G401 (cell line): ENCODE measurements around the gene TMEM26. TPM values are rescaled to one million over a fixed set of nuclear protein-coding genes. Genes with fewer than 3 reads are reported as not detected.

Source experiments
- DNase-seq: peaks from one replicate; pipeline ENCODE4 v3.0.0-alpha.2; 2015; ENCODE audit warnings: low spot score
- in situ Hi-C: cut with HindIII; loops from 2 replicates; pipeline ENCODE4 v1.10.0; 2016; ENCODE audit warnings: low sequenced_read_pairs, mixed read lengths
- total RNA-seq: library from RNA; depleted of rRNA; stranded (reverse); fragments of >200 nt; shearing (Covaris generic); gene quantifications from 2 replicates; pipeline ENCODE4 v1.2.3, GENCODE V29; 2014

Gene TMEM26
- total RNA-seq, 1 experiment from 2014 or later: 9.2 TPM

- no peak for DNase-seq
- in situ Hi-C loops: no loop called here
Observed at GRCh38 chr10:61463035-61463909, 10.1 kb upstream of the TMEM26 start.

DNA sequence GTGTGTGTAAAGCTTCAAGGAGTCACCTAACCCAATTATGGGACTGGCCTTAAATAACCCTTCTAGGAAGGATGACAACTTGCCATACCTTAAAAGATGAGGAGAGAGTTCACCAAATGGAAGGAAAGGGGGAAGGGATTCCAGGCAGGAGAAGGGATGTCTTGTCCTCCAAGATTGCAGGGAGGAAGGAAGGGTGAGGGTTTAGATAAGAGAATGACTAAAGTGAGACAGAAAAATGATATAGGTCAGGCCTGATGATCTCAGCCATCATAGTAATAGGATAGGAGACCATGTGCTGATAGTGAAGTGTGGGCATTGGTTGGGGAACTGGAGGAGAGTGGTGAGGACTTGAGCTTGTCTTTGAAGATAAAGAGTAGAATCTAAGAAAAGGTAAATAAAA lies 7.7 kb upstream of the TMEM26 start:
- in situ Hi-C loops: no loop called here
- DNase-seq: no peak

- in situ Hi-C loops: no loop called here
- DNase-seq: no peak
Observed at GRCh38 chr10:61458031-61458430, 4.8 kb upstream of the TMEM26 start.

DNA sequence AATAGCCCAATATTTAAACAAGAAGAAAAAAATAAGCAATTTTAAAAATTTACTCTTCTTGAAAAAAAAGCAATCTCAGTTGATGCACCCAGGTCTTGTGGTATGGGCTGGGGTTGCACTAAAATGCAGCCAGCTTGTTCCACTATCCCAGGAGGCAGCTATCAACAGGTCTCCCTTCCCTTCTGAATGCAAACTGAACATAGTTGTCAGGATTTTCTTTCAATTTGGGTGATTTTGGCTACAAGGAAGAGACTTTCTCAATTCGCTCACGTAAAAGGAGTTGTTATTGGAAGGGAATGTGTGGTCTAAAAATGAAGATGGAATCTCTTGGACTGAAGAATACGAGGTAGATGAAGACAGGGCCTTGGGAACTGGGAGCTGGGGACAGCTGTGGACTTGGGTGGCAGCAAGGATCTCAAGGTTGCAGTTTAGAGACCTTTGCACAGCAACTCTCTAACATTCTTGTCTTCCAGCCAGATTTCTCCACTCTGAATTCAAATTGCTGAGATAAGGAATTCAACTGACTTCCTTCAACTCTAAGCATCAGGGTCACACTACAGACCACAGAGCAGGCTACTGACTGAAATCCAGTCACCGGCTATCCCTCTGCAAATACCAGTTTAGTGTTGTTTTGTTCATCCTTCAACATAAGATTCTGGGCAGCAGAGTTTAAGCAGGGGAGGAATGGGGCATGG lies 3.1 kb upstream of the TMEM26 start:
- in situ Hi-C loops: no loop called here
- DNase-seq: no peak

DNA sequence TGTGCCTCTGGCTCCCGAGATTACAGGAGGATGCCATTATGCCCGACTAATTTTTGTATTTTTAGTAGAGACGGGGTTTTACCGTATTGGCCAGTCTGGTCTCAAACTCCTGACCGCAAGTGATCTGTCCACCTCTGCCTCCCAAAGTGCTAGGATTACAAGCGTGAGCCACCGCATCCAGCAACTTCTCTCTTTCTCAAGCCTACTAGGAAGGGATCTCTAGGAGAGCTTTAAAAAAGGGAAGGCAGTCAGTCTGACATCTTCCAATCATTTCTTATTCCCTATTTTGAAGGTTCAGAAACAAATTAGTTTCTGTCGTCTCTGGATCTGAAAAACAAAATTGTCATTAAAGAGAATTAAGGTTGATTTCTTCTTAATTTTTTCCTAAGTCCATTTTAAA lies 2.5 kb upstream of the TMEM26 start:
- DNase-seq: no peak
- in situ Hi-C loops: no loop called here

GRCh38 chr10:61454541-61454940 lies 1.4 kb upstream of the TMEM26 start:
- in situ Hi-C loops: no loop called here
- no peak for DNase-seq

- in situ Hi-C loops: no loop called here
- DNase-seq: no peak
Observed at GRCh38 chr10:61452151-61452651, 980 bp downstream of the TMEM26 start.

GRCh38 chr10:61451357-61451756 lies 1.8 kb downstream of the TMEM26 start:
- in situ Hi-C loops: no loop called here
- no peak for DNase-seq

GRCh38 chr10:61448841-61449600 lies 4.2 kb downstream of the TMEM26 start:
- no peak for DNase-seq
- in situ Hi-C loops: no loop called here

DNA sequence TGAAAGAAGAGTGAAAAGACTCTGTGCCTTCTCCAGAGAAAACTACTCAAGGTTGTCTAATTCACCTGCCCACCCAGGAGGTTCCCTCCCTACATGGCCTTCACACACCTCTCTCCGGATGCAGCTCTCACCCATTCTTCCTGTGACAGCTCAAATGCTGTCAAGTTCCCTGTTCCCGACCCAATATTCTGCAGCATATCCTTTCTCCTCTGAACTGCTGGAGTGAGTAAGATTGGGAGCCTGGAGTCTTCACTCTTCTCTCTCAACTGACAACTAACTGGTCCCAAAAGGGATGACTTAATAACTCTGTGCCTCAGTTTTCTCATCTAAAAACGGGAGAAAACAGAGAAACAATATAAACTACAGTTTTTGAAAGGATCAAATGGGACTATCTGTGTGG lies 5.1 kb downstream of the TMEM26 start:
- in situ Hi-C loops: no loop called here
- no peak for DNase-seq

GRCh38 chr10:61439058-61439609 lies 14.0 kb downstream of the TMEM26 start:
- in situ Hi-C loops: no loop called here
- DNase-seq: no peak

- DNase-seq: no peak
- in situ Hi-C loops: no loop called here
Observed at GRCh38 chr10:61438141-61438988, 14.8 kb downstream of the TMEM26 start.

DNA sequence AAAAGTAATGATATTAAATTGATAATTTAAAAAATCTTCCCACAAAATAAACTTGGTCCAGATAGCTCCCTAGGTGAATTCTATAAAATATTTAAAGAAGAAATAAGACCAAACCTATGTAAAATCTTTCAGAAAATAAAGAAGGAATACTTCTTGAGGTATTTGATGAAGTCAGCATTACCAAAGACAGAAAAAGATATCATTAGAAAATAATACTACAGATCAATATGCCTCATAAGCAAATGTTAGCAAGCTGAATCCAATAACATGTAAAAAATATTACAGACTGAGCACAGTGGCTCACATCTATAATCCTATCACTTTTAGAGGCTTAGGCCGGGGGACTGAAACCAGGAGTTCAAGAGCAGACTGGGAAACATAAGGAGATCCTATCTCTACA lies 30.0 kb downstream of the TMEM26 start:
- DNase-seq: no peak

DNA sequence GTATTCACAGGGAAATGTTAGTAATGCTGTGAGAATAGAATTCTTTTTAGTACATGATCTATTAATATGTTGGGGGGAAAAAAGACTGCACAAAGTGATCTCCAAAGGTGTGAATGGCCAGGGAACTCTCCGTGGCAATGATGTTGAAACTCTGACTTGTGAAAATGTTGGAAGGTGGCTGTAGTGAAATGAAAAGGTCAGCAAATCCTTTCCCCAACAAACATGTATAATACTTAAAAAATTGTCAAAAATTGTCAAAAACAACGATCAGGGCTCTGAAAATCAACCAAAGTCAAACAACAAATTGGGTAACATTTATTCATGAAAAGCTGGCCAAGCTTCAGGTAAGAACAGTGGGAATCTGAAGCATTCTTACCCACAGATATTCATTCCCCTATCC lies 35.5 kb downstream of the TMEM26 start:
- DNase-seq: no peak
- in situ Hi-C loops: no loop called here

More for the DNA sequence above, 30.0 kb downstream of the TMEM26 start:
- in situ Hi-C loops: no loop called here

- in situ Hi-C loops: no loop called here
- no peak for DNase-seq
Observed at GRCh38 chr10:61415824-61416223, 37.4 kb downstream of the TMEM26 start.

DNA sequence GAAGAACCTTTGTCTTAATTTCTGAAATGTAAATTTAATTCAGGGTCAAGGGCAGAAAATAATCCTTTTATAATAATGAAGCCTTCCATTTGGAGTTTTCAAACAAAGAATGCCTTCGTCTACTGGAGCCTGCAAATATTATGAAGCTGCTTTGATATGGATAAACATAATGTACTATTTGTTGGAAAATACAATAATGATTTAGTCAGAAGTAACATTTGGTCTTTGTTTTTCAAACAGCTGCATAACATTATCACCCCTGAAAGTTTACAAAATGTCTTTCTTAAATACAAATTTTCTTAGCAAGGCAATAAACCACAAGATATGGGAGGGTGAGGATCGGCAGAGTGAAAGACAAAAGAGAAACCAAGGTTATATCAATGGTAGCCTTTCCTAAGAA lies 41.5 kb downstream of the TMEM26 start:
- no peak for DNase-seq
- in situ Hi-C loops: no loop called here

DNA sequence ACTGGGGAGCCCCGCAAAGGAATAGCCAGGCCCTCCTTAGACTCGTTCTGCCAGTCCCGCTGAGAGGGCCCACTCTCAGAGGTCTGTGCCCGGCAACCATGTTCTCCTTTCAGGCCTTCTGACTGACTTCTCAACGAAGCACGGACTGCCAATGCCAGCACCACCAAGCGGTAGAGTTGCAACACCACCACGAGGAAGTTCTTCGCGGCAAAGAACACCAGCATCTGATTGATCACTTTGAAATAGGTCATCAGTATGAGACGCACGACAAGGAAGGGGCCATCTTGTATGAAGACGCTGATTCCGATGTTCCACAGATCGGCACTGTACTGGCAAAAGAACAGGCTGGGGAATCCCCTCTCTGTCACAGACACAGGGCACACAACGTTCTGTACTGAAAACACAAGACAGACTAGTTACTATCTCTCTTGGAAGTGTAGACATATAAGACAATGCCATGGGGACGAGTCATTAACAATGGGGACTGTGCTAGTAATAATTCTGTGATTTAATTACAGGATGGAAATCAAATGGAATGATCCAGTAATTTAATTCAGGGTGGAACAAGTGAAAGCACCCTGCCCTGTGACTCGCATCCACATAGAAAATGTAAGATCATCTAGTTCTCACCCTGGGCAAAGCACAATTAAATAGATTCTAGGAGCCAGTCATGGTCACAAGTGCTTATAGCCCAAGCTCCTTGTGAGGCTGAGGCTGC lies 42.7 kb downstream of the TMEM26 start:
- in situ Hi-C loops: no loop called here
- DNase-seq: no peak

DNA sequence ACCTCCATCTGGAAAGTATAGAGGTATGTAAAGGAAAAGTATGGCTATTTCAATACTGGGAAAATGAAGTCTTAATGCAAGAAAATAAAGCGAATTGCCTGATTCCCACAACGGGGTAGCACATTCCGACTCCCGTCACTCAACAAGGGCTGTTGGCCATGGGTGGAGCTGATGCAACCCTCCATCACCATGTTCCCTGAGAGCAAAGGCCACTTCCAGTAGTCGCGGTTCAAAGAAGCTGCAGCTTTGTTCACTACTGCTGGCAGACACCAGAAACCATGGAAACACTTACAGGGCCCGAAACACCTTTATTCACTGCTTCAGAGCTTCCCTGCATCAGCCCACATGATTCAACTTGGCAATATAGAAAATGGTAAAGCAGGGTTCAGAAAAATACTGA lies 44.0 kb downstream of the TMEM26 start:
- in situ Hi-C loops: no loop called here
- no peak for DNase-seq
